ENCODE measurements around the gene ITGA6.
"Not testable (repeated sequence)": the region's sequence is repeated elsewhere in the genome, so short reads cannot be mapped to it uniquely, and the experiment has no call there.

DNA sequence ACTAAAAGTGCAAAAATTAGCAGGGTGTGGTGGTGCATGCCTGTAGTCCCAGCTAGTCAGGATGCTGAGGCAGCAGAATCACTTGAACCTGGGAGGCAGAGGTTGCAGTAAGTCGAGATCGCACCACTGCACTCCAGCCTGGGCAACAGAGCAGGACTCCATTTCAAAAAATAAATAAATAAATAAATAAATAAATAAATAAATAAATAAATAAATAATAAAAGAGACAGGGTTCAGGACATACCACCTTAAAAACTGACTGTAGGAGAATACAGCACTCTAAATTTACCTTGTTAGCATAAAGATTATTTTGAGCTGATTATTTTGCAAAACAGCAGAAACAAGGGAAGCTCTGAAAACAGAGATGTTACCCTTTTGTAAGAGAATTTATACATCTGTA is 105.1 kb downstream of the ITGA6 start:
- TF ChIP-seq, protein P1, sequence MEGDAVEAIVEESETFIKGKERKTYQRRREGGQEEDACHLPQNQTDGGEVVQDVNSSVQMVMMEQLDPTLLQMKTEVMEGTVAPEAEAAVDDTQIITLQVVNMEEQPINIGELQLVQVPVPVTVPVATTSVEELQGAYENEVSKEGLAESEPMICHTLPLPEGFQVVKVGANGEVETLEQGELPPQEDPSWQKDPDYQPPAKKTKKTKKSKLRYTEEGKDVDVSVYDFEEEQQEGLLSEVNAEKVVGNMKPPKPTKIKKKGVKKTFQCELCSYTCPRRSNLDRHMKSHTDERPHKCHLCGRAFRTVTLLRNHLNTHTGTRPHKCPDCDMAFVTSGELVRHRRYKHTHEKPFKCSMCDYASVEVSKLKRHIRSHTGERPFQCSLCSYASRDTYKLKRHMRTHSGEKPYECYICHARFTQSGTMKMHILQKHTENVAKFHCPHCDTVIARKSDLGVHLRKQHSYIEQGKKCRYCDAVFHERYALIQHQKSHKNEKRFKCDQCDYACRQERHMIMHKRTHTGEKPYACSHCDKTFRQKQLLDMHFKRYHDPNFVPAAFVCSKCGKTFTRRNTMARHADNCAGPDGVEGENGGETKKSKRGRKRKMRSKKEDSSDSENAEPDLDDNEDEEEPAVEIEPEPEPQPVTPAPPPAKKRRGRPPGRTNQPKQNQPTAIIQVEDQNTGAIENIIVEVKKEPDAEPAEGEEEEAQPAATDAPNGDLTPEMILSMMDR (IDR thresholded peaks at IDR 0.05 in 2 of 3, conservative IDR thresholded peaks at IDR 0.05 in 1 of 3; ENCODE audit: borderline replicate concordance in 1 of 3, insufficient read depth in 1 of 3, low read depth in 2 of 3, low read length in 2 of 3), result not testable (repeated sequence)
- TF ChIP-seq, protein P2, sequence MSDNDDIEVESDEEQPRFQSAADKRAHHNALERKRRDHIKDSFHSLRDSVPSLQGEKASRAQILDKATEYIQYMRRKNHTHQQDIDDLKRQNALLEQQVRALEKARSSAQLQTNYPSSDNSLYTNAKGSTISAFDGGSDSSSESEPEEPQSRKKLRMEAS (IDR thresholded peaks at IDR 0.05), result not testable (repeated sequence)
- TF ChIP-seq JUND (IDR thresholded peaks at IDR 0.05); ELF1 (IDR thresholded peaks at IDR 0.05; ENCODE audit: borderline replicate concordance, low read depth); POLR2A (IDR thresholded peaks at IDR 0.05; ENCODE audit: borderline replicate concordance, extremely low read depth, insufficient read depth, insufficient read length): not testable (repeated sequence)
- TF ChIP-seq, protein P3, sequence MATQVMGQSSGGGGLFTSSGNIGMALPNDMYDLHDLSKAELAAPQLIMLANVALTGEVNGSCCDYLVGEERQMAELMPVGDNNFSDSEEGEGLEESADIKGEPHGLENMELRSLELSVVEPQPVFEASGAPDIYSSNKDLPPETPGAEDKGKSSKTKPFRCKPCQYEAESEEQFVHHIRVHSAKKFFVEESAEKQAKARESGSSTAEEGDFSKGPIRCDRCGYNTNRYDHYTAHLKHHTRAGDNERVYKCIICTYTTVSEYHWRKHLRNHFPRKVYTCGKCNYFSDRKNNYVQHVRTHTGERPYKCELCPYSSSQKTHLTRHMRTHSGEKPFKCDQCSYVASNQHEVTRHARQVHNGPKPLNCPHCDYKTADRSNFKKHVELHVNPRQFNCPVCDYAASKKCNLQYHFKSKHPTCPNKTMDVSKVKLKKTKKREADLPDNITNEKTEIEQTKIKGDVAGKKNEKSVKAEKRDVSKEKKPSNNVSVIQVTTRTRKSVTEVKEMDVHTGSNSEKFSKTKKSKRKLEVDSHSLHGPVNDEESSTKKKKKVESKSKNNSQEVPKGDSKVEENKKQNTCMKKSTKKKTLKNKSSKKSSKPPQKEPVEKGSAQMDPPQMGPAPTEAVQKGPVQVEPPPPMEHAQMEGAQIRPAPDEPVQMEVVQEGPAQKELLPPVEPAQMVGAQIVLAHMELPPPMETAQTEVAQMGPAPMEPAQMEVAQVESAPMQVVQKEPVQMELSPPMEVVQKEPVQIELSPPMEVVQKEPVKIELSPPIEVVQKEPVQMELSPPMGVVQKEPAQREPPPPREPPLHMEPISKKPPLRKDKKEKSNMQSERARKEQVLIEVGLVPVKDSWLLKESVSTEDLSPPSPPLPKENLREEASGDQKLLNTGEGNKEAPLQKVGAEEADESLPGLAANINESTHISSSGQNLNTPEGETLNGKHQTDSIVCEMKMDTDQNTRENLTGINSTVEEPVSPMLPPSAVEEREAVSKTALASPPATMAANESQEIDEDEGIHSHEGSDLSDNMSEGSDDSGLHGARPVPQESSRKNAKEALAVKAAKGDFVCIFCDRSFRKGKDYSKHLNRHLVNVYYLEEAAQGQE (IDR thresholded peaks at IDR 0.05; ENCODE audit: low read depth), result not testable (repeated sequence)

Data from HCT116 (cell line).